K562 (cell line): Measurements from ENCODE around the gene CLTC. TPM values are rescaled to one million over a fixed set of nuclear protein-coding genes. Genes with fewer than 3 reads are reported as not detected.

ENCODE experiments used
- BCLAF1 ChIP-seq, 2 experiments: fragments of 450-650 bp in 1 of 2; IDR thresholded peaks; 2 replicates each; pipeline ENCODE4 v1.6.1; 2011 to 2017; ENCODE audit warnings: low read depth in 2 of 2, antibody characterized with exemption in 1 of 2, borderline replicate concordance in 1 of 2, low read length in 1 of 2, mild to moderate bottlenecking in 1 of 2, mixed read lengths in 1 of 2; ENCODE audit not compliant: control insufficient read depth in 1 of 2
- CAMTA2 ChIP-seq: fragments of 250-450 bp; sonication (Bioruptor Pico); conservative IDR thresholded peaks from 2 replicates; pipeline ENCODE4 v1.5.1; 2022
- CBX8 ChIP-seq: fragments of 200-600 bp; sonication (generic); IDR thresholded peaks from 2 replicates; pipeline ENCODE4 v1.6.1; 2012; ENCODE audit warnings: borderline replicate concordance, mixed run types, low read depth, mild to moderate bottlenecking, moderate library complexity, mixed read lengths, low read length, control low read depth, inconsistent platforms; ENCODE audit not compliant: poor library complexity, severe bottlenecking; ENCODE audit errors: extremely low read depth
- FOSL1 ChIP-seq: fragments of 200-800 bp; sonication (Bioruptor generic); conservative IDR thresholded peaks from 2 replicates; pipeline ENCODE4 v1.6.1; 2016; ENCODE audit warnings: missing genetic modification characterization, missing compliant biosample characterization
- GATA2 ChIP-seq: sonication (generic); formaldehyde crosslinking; IDR thresholded peaks from 2 replicates; pipeline ENCODE4 v1.4.0; 2020; ENCODE audit warnings: mild to moderate bottlenecking, missing genetic modification reagents
- GATAD2B ChIP-seq: fragments of 450-650 bp; IDR thresholded peaks from 2 replicates; pipeline ENCODE4 v1.6.1; 2017; ENCODE audit warnings: mild to moderate bottlenecking, borderline replicate concordance
- KAT7 ChIP-seq: sonication (generic); formaldehyde crosslinking; IDR thresholded peaks from 2 replicates; pipeline ENCODE4 v1.8.0; 2022; ENCODE audit warnings: missing genetic modification reagents, mild to moderate bottlenecking, borderline replicate concordance
- MLX ChIP-seq, 2 experiments: fragments of 450-650 bp in 1 of 2; sonication (generic) in 1 of 2; formaldehyde crosslinking; conservative IDR thresholded peaks; 2 replicates each; pipeline versions ENCODE4 v1.4.0 to v1.8.1; 2020 to 2022; ENCODE audit warnings: mild to moderate bottlenecking in 1 of 2, missing genetic modification reagents in 1 of 2
- POLR3G ChIP-seq: IDR thresholded peaks from 2 replicates; pipeline ENCODE4 v1.6.1; 2011; ENCODE audit not compliant: insufficient read length, insufficient replicate concordance; ENCODE audit errors: extremely low read depth
- RFX5 ChIP-seq: IDR thresholded peaks from 2 replicates; pipeline ENCODE4 v1.6.1; 2011; ENCODE audit warnings: low read depth, mild to moderate bottlenecking, improper control_type of control experiment, low read length
- RNF219 ChIP-seq: fragments of 250-450 bp; sonication (Bioruptor Pico); IDR thresholded peaks from 2 replicates; pipeline ENCODE4 v1.5.0; 2022; ENCODE audit warnings: mild to moderate bottlenecking
- SREBF1 ChIP-seq: fragments of 150-350 bp; IDR thresholded peaks from 2 replicates; pipeline ENCODE4 v1.6.1; 2014; ENCODE audit warnings: antibody characterized with exemption, low read depth, low read length, borderline replicate concordance
- TBL1XR1 ChIP-seq, 2 experiments: IDR thresholded peaks; 2 replicates each; pipeline ENCODE4 v1.6.1; 2012; ENCODE audit warnings: improper control_type of control experiment in 2 of 2, low read length in 2 of 2, mild to moderate bottlenecking in 1 of 2
- TFE3 ChIP-seq: fragments of 450-650 bp; formaldehyde crosslinking; IDR thresholded peaks from 2 replicates; pipeline ENCODE4 v1.4.0; 2020; ENCODE audit warnings: mild to moderate bottlenecking, mixed read lengths
- ZBTB8A ChIP-seq: fragments of 450-650 bp; IDR thresholded peaks from 2 replicates; pipeline ENCODE4 v1.6.1; 2018; ENCODE audit warnings: mild to moderate bottlenecking, moderate library complexity; ENCODE audit not compliant: partially characterized antibody
- ZNF174 ChIP-seq: fragments of 250-450 bp; sonication (Bioruptor Pico); IDR thresholded peaks from 2 replicates; pipeline ENCODE4 v1.4.0; 2020; ENCODE audit warnings: mild to moderate bottlenecking
- ZNF57 ChIP-seq: fragments of 450-650 bp; formaldehyde crosslinking; IDR thresholded peaks from 2 replicates; pipeline ENCODE4 v1.4.0; 2020; ENCODE audit warnings: mild to moderate bottlenecking, moderate library complexity
- polyA plus RNA-seq, 8 experiments: library from polyadenylated mRNA; depleted of rRNA in 4 of 8; stranded (reverse) in 5 of 8; unstranded in 3 of 8; fragments of >200 nt; fragmentation: Nextera tagmentation in 2 of 8; fragmentation: Illumina TruSeq in 1 of 8; extraction: Ambion mirVana in 2 of 8; extraction: Trizol in 1 of 8; gene quantifications; 2 replicates each; pipeline versions ENCODE4 v1.2.1 to v1.2.3, GENCODE V29; 2011 to 2014; ENCODE audit warnings: inconsistent platforms in 1 of 8, missing spikeins in 1 of 8
- total RNA-seq, 7 experiments: library from RNA; depleted of rRNA in 6 of 7; stranded (reverse); fragments of >200 nt in 6 of 7; fragmentation: Illumina TruSeq in 2 of 7; extraction: Trizol in 2 of 7; gene quantifications; 2 replicates each; pipeline versions ENCODE4 v1.2.1 to v1.2.3, GENCODE V29; 2011 to 2021; ENCODE audit warnings: low replicate concordance in 1 of 7

Gene CLTC
- total and polyA plus RNA-seq, 9 of the 15 experiments (the other 6 are each of a cell fraction or from before 2014, with no cell fraction given), result 115 to 267 (median 174) TPM

- TF ChIP-seq TBL1XR1 (IDR thresholded peaks at IDR 0.05; ENCODE audit: low read length in 2 of 2) (peak; percentile 65 to 78; a peak in 3 of 4 replicates), ZBTB8A (no peak), ZNF174 (CRISPR knock-in tag) (no peak), FOSL1 (tag) (peak; percentile 89), SREBF1 (no peak; the same call in 1 of the 2 replicates), RFX5 (no peak; the same call in 1 of the 2 replicates), TFE3 (peak; percentile 86), KAT7 (CRISPR knock-in tag) (peak; percentile 99; the same call in 1 of the 2 replicates), ZNF57 (CRISPR knock-in tag) (no peak), BCLAF1 (IDR thresholded peaks at IDR 0.05; ENCODE audit: borderline replicate concordance in 1 of 2, control insufficient read depth in 1 of 2, low read depth in 2 of 2, low read length in 1 of 2) (peak in 1 of 2 experiments; percentile 91; a peak in 2 of 4 replicates), GATA2 (CRISPR knock-in tag) (no peak), MLX (CRISPR knock-in tag; conservative IDR thresholded peaks at IDR 0.05) (no peak; a peak in 1 of 4 replicates), CAMTA2 (no peak), RNF219 (CRISPR knock-in tag) (no peak), POLR3G (no peak), GATAD2B (peak; percentile 72), CBX8 (no peak)
These were observed at the start of gene CLTC (continued) for GRCh38 chr17:59619298-59620063.
